Body of pancreas (tissue), 4 donors: Measurements from ENCODE around the gene KCNQ1OT1.

Experiments
- CTCF ChIP-seq, 7 experiments: fragments of 450-650 bp in 4 of 7; fragments of 200-600 bp in 3 of 7; sonication (generic) in 3 of 7; IDR thresholded peaks; one replicate each; pipeline ENCODE4 v1.5.1; 2016 to 2019; ENCODE audit warnings: antibody characterized with exemption in 7 of 7
- POLR2A ChIP-seq, 3 donors: fragments of 450-650 bp; IDR thresholded peaks; one replicate each; pipeline ENCODE4 v1.6.1; 2016; ENCODE audit warnings: antibody characterized with exemption in 3 of 3, mild to moderate bottlenecking in 2 of 3

- TF ChIP-seq CTCF (IDR thresholded peaks at IDR 0.05): no peak
- TF ChIP-seq POLR2A (IDR thresholded peaks at IDR 0.05): no peak
Observed at GRCh38 chr11:2730272-2731129, 30.7 kb upstream of the KCNQ1OT1 start.
